Tongue (tissue), 2 donors: ENCODE results near the gene NEK5. TPM values are rescaled to one million over a fixed set of nuclear protein-coding genes. Genes with fewer than 3 reads are reported as not detected.
"Not testable (repeated sequence)": the region's sequence is repeated elsewhere in the genome, so short reads cannot be mapped to it uniquely, and the experiment has no call there.

Experiments used
- DNase-seq: peaks from one replicate; pipeline ENCODE4 v3.0.0-alpha.2; 2015
- total RNA-seq: library from RNA; depleted of rRNA; stranded (reverse); fragments of >200 nt; gene quantifications from one replicate; pipeline ENCODE4 v1.2.3, GENCODE V29; 2014

The NEK5 gene
- 0.72 TPM for total RNA-seq

- peak; percentile 73 for DNase-seq
Measured at GRCh38 chr13:52128714-52129700, at the start of gene NEK5. TSS of gene NEK5 (minus strand) at chr13:52129073. CDS start at chr13:52127482, 1,591 bp downstream.

- DNase-seq: no peak
Measured at GRCh38 chr13:52177276-52177675, 48.4 kb upstream of the NEK5 start.

- DNase-seq: not testable (repeated sequence)
Measured at GRCh38 chr13:52173970-52174369, 45.1 kb upstream of the NEK5 start.

GRCh38 chr13:52173373-52173772 is 44.5 kb upstream of the NEK5 start:
- DNase-seq: no peak

GRCh38 chr13:52171686-52172085 is 42.8 kb upstream of the NEK5 start:
- not testable (repeated sequence) for DNase-seq

- DNase-seq: not testable (repeated sequence)
Measured at GRCh38 chr13:52170828-52171391, 42.0 kb upstream of the NEK5 start.

- DNase-seq: no peak
Measured at GRCh38 chr13:52169839-52170238, 41.0 kb upstream of the NEK5 start.

- no peak for DNase-seq
Measured at GRCh38 chr13:52165411-52165810, 36.5 kb upstream of the NEK5 start.

GRCh38 chr13:52164989-52165388 is 36.1 kb upstream of the NEK5 start:
- DNase-seq: no peak

- DNase-seq: not testable (repeated sequence)
Measured at GRCh38 chr13:52163878-52164277, 35.0 kb upstream of the NEK5 start.

- no peak for DNase-seq
Measured at GRCh38 chr13:52162279-52163101, 33.6 kb upstream of the NEK5 start.

GRCh38 chr13:52161181-52161646 is 32.3 kb upstream of the NEK5 start:
- no peak for DNase-seq

- no peak for DNase-seq
Measured at GRCh38 chr13:52160506-52160905, 31.6 kb upstream of the NEK5 start.

GRCh38 chr13:52160053-52160452 is 31.2 kb upstream of the NEK5 start:
- DNase-seq: no peak

GRCh38 chr13:52159159-52159982 is 30.5 kb upstream of the NEK5 start, which contains the start of gene NEK3:
TSS of gene NEK3 (minus strand) at chr13:52159597. CDS start at chr13:52156191, 3,406 bp downstream.
- peak; percentile 82 for DNase-seq

- peak; percentile 65 for DNase-seq
Measured at GRCh38 chr13:52158629-52159158, 29.8 kb upstream of the NEK5 start.

- no peak for DNase-seq
Measured at GRCh38 chr13:52156724-52157261, 27.9 kb upstream of the NEK5 start.

GRCh38 chr13:52155177-52155576 is 26.3 kb upstream of the NEK5 start:
- no peak for DNase-seq

GRCh38 chr13:52147225-52147624 is 18.4 kb upstream of the NEK5 start:
- no peak for DNase-seq

- DNase-seq: no peak
Measured at GRCh38 chr13:52141299-52141698, 12.4 kb upstream of the NEK5 start.

- no peak for DNase-seq
Measured at GRCh38 chr13:52137489-52137888, 8.6 kb upstream of the NEK5 start.
